Body of pancreas (tissue), 4 donors: Measurements from ENCODE around the gene CALR3.

ENCODE experiments used
- CTCF ChIP-seq, 7 experiments: fragments of 450-650 bp in 4 of 7; fragments of 200-600 bp in 3 of 7; sonication (generic) in 3 of 7; IDR thresholded peaks; one replicate each; pipeline ENCODE4 v1.5.1; 2016 to 2019; ENCODE audit warnings: antibody characterized with exemption in 7 of 7
- POLR2A ChIP-seq, 3 donors: fragments of 450-650 bp; IDR thresholded peaks; one replicate each; pipeline ENCODE4 v1.6.1; 2016; ENCODE audit warnings: antibody characterized with exemption in 3 of 3, mild to moderate bottlenecking in 2 of 3

DNA sequence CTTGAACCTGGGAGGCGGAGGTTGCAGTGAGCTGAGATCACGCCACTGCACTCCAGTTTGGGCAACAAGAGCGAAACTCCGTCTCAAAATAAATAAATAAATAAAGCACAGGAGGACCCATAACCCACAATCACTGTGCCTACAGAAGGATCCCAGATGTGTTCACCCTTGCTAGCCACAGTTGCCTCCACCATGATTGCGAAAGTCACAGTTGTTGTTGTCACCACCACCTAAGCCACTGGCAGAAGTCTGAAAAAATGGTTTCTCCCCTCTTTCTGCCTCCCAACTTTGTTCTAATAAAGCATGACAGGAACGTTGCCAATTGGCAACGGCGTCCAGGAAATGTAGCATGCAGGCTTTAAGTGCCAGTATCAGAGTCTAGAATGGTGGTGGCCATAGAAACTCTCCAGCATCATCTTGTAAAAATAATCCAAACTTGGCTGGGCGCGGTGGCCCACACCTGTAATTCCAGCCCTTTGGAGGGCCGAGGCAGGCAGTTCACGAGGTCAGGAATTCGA lies 22.0 kb downstream of the CALR3 start:
- TF ChIP-seq CTCF (IDR thresholded peaks at IDR 0.05) (no peak), POLR2A (IDR thresholded peaks at IDR 0.05) (no peak)
